GM12872 (cell line): ENCODE data around the gene CRK.

ENCODE experiments used
- CTCF ChIP-seq: IDR thresholded peaks from 3 replicates; pipeline ENCODE4 v1.5.1; 2011; ENCODE audit warnings: low read depth, mild to moderate bottlenecking, low read length, moderate library complexity; ENCODE audit not compliant: insufficient read depth

The CRK gene

GRCh38 chr17:1469231-1469852 is 13.3 kb upstream of the CRK start:
- TF ChIP-seq CTCF, result no peak

GRCh38 chr17:1467898-1468492 is 12.0 kb upstream of the CRK start:
- no peak for TF ChIP-seq CTCF

- TF ChIP-seq CTCF, result no peak
Observed at GRCh38 chr17:1467258-1467657, 11.2 kb upstream of the CRK start.

- no peak for TF ChIP-seq CTCF
Observed at GRCh38 chr17:1464186-1464585, 8.2 kb upstream of the CRK start.

GRCh38 chr17:1462164-1463112 is 6.4 kb upstream of the CRK start:
- TF ChIP-seq CTCF, result no peak

- TF ChIP-seq CTCF, result no peak
Observed at GRCh38 chr17:1461198-1461944, 5.3 kb upstream of the CRK start.

GRCh38 chr17:1460233-1460632 is 4.2 kb upstream of the CRK start:
- no peak for TF ChIP-seq CTCF
